HepG2 (cell line): Measurements from ENCODE around the gene MBL2. TPM values are rescaled to one million over a fixed set of nuclear protein-coding genes. Genes with fewer than 3 reads are reported as not detected.

Source experiments
- ATAC-seq: fragments of 200-7000 bp; cut with Tn5 transposase; 3 replicates; pipeline ENCODE4 v1.9.1; 2020; ENCODE audit warnings: mild to moderate bottlenecking, moderate library complexity
- BruUV-seq: library from RNA; stranded (reverse); fragments of 400-500 nt; replicated peaks from 2 replicates; lab custom pipeline; 2021; lab: Mats Ljungman, UMichigan
- CTCF ChIA-PET: fragments of 300-600 bp; formaldehyde crosslinking; extraction: SDS; loops from one replicate; lab custom pipeline; 2021; ENCODE audit warnings: low total read pairs, inconsistent platforms, low intra/inter-chr PET ratio; lab: Yijun Ruan, JAX
- POLR2A ChIA-PET: fragments of 350-600 bp; sonication (Branson Sonifier 250); formaldehyde crosslinking; loops from one replicate; lab custom pipeline; 2020; ENCODE audit warnings: antibody characterized with exemption, inconsistent platforms; lab: Yijun Ruan, JAX
- DNase-seq: peaks from one replicate; pipeline ENCODE4 v3.0.0-alpha.2; 2015; ENCODE audit warnings: low spot score
- FAIRE-seq: peaks from 3 replicates; lab custom pipeline; 2011; peaks lifted over from hg19 to GRCh38; lab: Jason Lieb, UNC
- H2AFZ ChIP-seq: one replicate; pipeline ENCODE4 v1.6.1; 2011; ENCODE audit warnings: low read length, inconsistent platforms
- H3K27ac ChIP-seq: fragments of 300-600 bp; 3 replicates; pipeline ENCODE4 v1.8.0; 2011; ENCODE audit warnings: mixed run types, mild to moderate bottlenecking, mixed read lengths, low read length, inconsistent platforms; ENCODE audit not compliant: insufficient read depth; ENCODE audit errors: extremely low read length
- H3K27me3 ChIP-seq, 2 experiments: fragments of 200-600 bp in 1 of 2; 2 replicates in 1 of 2; 3 replicates in 1 of 2; pipeline versions ENCODE4 v1.6.0 to v1.8.0; 2011; ENCODE audit warnings: low read length in 2 of 2, mild to moderate bottlenecking in 2 of 2, moderate library complexity in 2 of 2, inconsistent platforms in 1 of 2; ENCODE audit not compliant: insufficient read depth in 2 of 2, control insufficient read depth in 1 of 2
- H3K36me3 ChIP-seq, 2 experiments: fragments of 200-600 bp in 1 of 2; replicated peaks in 1 of 2; 2 replicates in 1 of 2; 3 replicates in 1 of 2; pipeline versions ENCODE4 v1.5.1 to v1.8.0; 2011; ENCODE audit warnings: low read length in 2 of 2, inconsistent platforms in 1 of 2; ENCODE audit not compliant: insufficient read depth in 2 of 2, control insufficient read depth in 1 of 2
- H3K4me1 ChIP-seq: 2 replicates; pipeline ENCODE4 v1.5.1; 2012; ENCODE audit warnings: low read length, inconsistent platforms; ENCODE audit not compliant: insufficient read depth
- H3K4me2 ChIP-seq: 2 replicates; pipeline ENCODE4 v1.6.0; 2011; ENCODE audit warnings: low read depth, low read length, inconsistent platforms
- H3K4me3 ChIP-seq, 3 experiments: fragments of 200-600 bp in 1 of 3; sonication (generic), shearing (Covaris generic) in 1 of 3; replicated peaks in 1 of 3; 2 replicates each; pipeline ENCODE4 v1.5.1; 2011 to 2016; ENCODE audit warnings: low read length in 3 of 3, inconsistent platforms in 2 of 3, low read depth in 2 of 3, mild to moderate bottlenecking in 2 of 3, control low read depth in 1 of 3, mixed read lengths in 1 of 3; ENCODE audit not compliant: insufficient read depth in 1 of 3
- H3K79me2 ChIP-seq: one replicate; pipeline ENCODE4 v1.6.1; 2011; ENCODE audit warnings: low read length, inconsistent platforms; ENCODE audit not compliant: insufficient read depth
- H3K9ac ChIP-seq: 2 replicates; pipeline ENCODE4 v1.6.0; 2011; ENCODE audit warnings: mild to moderate bottlenecking, low read depth, low read length, inconsistent platforms; ENCODE audit not compliant: insufficient read depth
- H3K9me3 ChIP-seq: 2 replicates; pipeline ENCODE4 v1.5.1; 2012; ENCODE audit warnings: mild to moderate bottlenecking, low read length
- H4K20me1 ChIP-seq: 2 replicates; pipeline ENCODE4 v1.6.0; 2011; ENCODE audit warnings: inconsistent platforms, mild to moderate bottlenecking, low read length, moderate library complexity; ENCODE audit not compliant: insufficient read depth
- ARNTL ChIP-seq: sonication (generic); formaldehyde crosslinking; IDR thresholded peaks from 2 replicates; pipeline ENCODE4 v1.4.0; 2020; ENCODE audit warnings: mild to moderate bottlenecking, missing genetic modification reagents
- ATF7 ChIP-seq, 2 experiments: fragments of 450-650 bp in 1 of 2; sonication (generic) in 1 of 2; formaldehyde crosslinking in 1 of 2; IDR thresholded peaks; 2 replicates each; pipeline versions ENCODE4 v1.4.0 to v1.6.1; 2016 to 2020; ENCODE audit warnings: antibody characterized with exemption in 1 of 2, mild to moderate bottlenecking in 1 of 2, missing genetic modification reagents in 1 of 2
- BHLHE40 ChIP-seq: IDR thresholded peaks from 2 replicates; pipeline ENCODE4 v1.6.1; 2011; ENCODE audit warnings: low read length, improper control_type of control experiment
- BRD4 ChIP-seq: sonication (generic); formaldehyde crosslinking; IDR thresholded peaks from 2 replicates; pipeline ENCODE4 v1.4.0; 2020; ENCODE audit warnings: missing genetic modification reagents
- CCDC6 ChIP-seq: sonication (generic); formaldehyde crosslinking; IDR thresholded peaks from 2 replicates; pipeline ENCODE4 v1.8.1; 2022; ENCODE audit warnings: mild to moderate bottlenecking, missing genetic modification reagents, moderate library complexity
- FOXK2 ChIP-seq: fragments of 450-650 bp; IDR thresholded peaks from 2 replicates; pipeline ENCODE4 v1.6.1; 2016
- MXI1 ChIP-seq: IDR thresholded peaks from 3 replicates; pipeline ENCODE4 v1.6.1; 2012; ENCODE audit warnings: low read depth, low read length, inconsistent platforms, borderline replicate concordance
- NFYB ChIP-seq: sonication (generic); formaldehyde crosslinking; IDR thresholded peaks from 2 replicates; pipeline ENCODE4 v1.4.0; 2020; ENCODE audit warnings: missing genetic modification reagents
- SRSF4 ChIP-seq: fragments of 200-400 bp; formaldehyde crosslinking; IDR thresholded peaks from one replicate; pipeline ENCODE4 v1.6.1; 2018; ENCODE audit warnings: mild to moderate bottlenecking, low read depth, low read length, moderate library complexity; ENCODE audit not compliant: poor library complexity, severe bottlenecking
- TEAD2 ChIP-seq: sonication (generic); formaldehyde crosslinking; IDR thresholded peaks from 2 replicates; pipeline ENCODE4 v1.9.0; 2021; ENCODE audit warnings: missing genetic modification reagents
- ZBTB42 ChIP-seq: sonication (generic); formaldehyde crosslinking; IDR thresholded peaks from 2 replicates; pipeline ENCODE4 v1.5.0; 2020; ENCODE audit warnings: mild to moderate bottlenecking, missing genetic modification reagents
- ZFX ChIP-seq: sonication (generic); formaldehyde crosslinking; IDR thresholded peaks from 2 replicates; pipeline ENCODE4 v1.4.0; 2020; ENCODE audit warnings: mild to moderate bottlenecking, low read depth, missing genetic modification reagents, moderate library complexity
- ZNF225 ChIP-seq: sonication (generic); formaldehyde crosslinking; IDR thresholded peaks from 2 replicates; pipeline ENCODE4 v1.4.0; 2020; ENCODE audit warnings: mild to moderate bottlenecking, missing genetic modification reagents
- ZNF749 ChIP-seq: sonication (generic); formaldehyde crosslinking; IDR thresholded peaks from 2 replicates; pipeline ENCODE4 v1.8.0; 2022; ENCODE audit warnings: mild to moderate bottlenecking, missing genetic modification reagents, moderate library complexity, borderline replicate concordance
- ZNF775 ChIP-seq: sonication (generic); formaldehyde crosslinking; IDR thresholded peaks from 2 replicates; pipeline ENCODE4 v1.4.0; 2020; ENCODE audit warnings: missing genetic modification reagents, mild to moderate bottlenecking, moderate library complexity, borderline replicate concordance
- ZSCAN20 ChIP-seq: sonication (generic); formaldehyde crosslinking; IDR thresholded peaks from 2 replicates; pipeline ENCODE4 v1.4.0; 2020; ENCODE audit warnings: missing genetic modification reagents, mild to moderate bottlenecking, borderline replicate concordance
- WGBS: methylation state at CpG from one replicate; pipeline ENCODE4 v1.1.6; 2017; ENCODE audit warnings: low lambda C conversion rate; 5-methylcytosine and 5-hydroxymethylcytosine counted together
- in situ Hi-C: cut with HindIII; loops from 2 replicates; pipeline ENCODE4 v1.10.0; 2017; ENCODE audit warnings: low pct_unique_long_range_greater_than_20kb; ENCODE audit not compliant: extremely low pct_ligation_motif_present
- intact Hi-C: fragments of 100-400 bp; cut with micrococcal nuclease; formaldehyde crosslinking; loops from one replicate; pipeline ENCODE4 v1.10.0; 2022; ENCODE audit not compliant: unreplicated experiment
- polyA plus RNA-seq, 8 experiments: library from polyadenylated mRNA; depleted of rRNA in 3 of 8; stranded (reverse) in 7 of 8; unstranded in 1 of 8; fragments of >200 nt; fragmentation: Illumina TruSeq in 4 of 8; extraction: Trizol in 4 of 8; gene quantifications; 2 replicates each; pipeline versions ENCODE4 v1.2.1 to v1.2.3, GENCODE V29; 2011 to 2016; ENCODE audit warnings: low read depth in 4 of 8, missing spikeins in 1 of 8, mixed read lengths in 1 of 8; ENCODE audit not compliant: insufficient read depth in 1 of 8
- total RNA-seq, 5 experiments: library from RNA; depleted of rRNA; stranded (reverse); fragments of >200 nt; fragmentation: Illumina TruSeq; extraction: Trizol; gene quantifications; 2 replicates each; pipeline ENCODE4 v1.2.3, GENCODE V29; 2016; ENCODE audit warnings: low read depth in 1 of 5
- TF ChIP-seq, protein P1 (sequence below): sonication (generic); formaldehyde crosslinking; IDR thresholded peaks from 2 replicates; pipeline ENCODE4 v1.4.0; 2020; ENCODE audit warnings: mild to moderate bottlenecking, missing genetic modification reagents, borderline replicate concordance
- TF ChIP-seq, protein P2 (sequence below): sonication (generic); formaldehyde crosslinking; IDR thresholded peaks from 2 replicates; pipeline ENCODE4 v1.8.1; 2022; ENCODE audit warnings: low read depth, mild to moderate bottlenecking, missing genetic modification reagents
- TF ChIP-seq, protein P3 (sequence below): sonication (generic); formaldehyde crosslinking; IDR thresholded peaks from 2 replicates; pipeline ENCODE4 v1.9.0; 2021; ENCODE audit warnings: missing genetic modification reagents, mild to moderate bottlenecking, borderline replicate concordance
- TF ChIP-seq, protein P4 (sequence below): sonication (generic); formaldehyde crosslinking; IDR thresholded peaks from 2 replicates; pipeline ENCODE4 v1.8.0; 2022; ENCODE audit warnings: missing genetic modification reagents, low read depth, mild to moderate bottlenecking, borderline replicate concordance

MBL2 gene
- total and polyA plus RNA-seq, 2 of the 13 experiments (the other 11 are each of a cell fraction or from before 2014, with no cell fraction given), result 9.6 to 16.2 TPM

DNA sequence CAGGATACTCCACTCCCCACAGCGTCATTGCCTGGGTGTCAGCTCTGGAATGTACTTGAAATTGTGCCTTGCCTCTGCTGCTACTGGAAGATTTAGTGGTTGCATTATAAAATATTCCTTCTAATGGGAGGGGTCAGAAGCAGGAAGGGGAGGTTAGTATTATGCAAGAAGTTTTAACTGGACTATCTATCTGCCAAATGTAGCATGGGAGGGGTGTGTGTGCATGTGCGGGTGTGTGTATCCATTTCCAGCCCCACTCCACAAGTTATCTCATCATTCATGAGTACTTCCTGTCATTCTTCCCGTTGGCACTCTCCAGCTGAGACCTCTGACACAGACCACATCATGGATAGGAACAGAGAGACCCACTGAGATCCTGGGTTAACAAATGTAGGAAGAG is 13.4 kb downstream of the MBL2 start:
- Histone ChIP-seq H3K4me1 (peaks cover 86% of the 10 kb centered on the region), H3K4me2 (no peak overlapping the region), H3K79me2 (peaks cover 12% of the 10 kb centered on the region), H3K27me3 (no peaks in the 10 kb centered on the region), H3K4me3 (no peak overlapping the region), H3K9ac (no peak overlapping the region), H3K9me3 (no peaks in the 10 kb centered on the region), H3K36me3 (no peaks in the 10 kb centered on the region; a peak in 1 of 5 replicates), H4K20me1 (no peaks in the 10 kb centered on the region), H2AFZ (no peak overlapping the region), H3K27ac (no peak overlapping the region)
- 93% methylated on average over 3 of the region's 3 CpGs for WGBS
- no peak for TF ChIP-seq ARNTL (CRISPR knock-in tag)
- TF ChIP-seq ZBTB42 (CRISPR knock-in tag), result no peak
- TF ChIP-seq ZNF749, result no peak
- no peak for TF ChIP-seq ZSCAN20
- no peak for TF ChIP-seq BHLHE40
- TF ChIP-seq FOXK2, result no peak
- TF ChIP-seq NFYB (CRISPR knock-in tag), result no peak
- no peak for TF ChIP-seq TEAD2
- no peak for TF ChIP-seq ZNF775 (CRISPR knock-in tag)
- no peak for TF ChIP-seq BRD4
- TF ChIP-seq, protein P1, sequence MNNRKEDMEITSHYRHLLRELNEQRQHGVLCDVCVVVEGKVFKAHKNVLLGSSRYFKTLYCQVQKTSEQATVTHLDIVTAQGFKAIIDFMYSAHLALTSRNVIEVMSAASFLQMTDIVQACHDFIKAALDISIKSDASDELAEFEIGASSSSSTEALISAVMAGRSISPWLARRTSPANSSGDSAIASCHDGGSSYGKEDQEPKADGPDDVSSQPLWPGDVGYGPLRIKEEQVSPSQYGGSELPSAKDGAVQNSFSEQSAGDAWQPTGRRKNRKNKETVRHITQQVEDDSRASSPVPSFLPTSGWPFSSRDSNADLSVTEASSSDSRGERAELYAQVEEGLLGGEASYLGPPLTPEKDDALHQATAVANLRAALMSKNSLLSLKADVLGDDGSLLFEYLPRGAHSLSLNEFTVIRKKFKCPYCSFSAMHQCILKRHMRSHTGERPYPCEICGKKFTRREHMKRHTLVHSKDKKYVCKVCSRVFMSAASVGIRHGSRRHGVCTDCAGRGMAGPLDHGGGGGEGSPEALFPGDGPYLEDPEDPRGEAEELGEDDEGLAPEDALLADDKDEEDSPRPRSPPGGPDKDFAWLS (CRISPR knock-in tag), result no peak
- no peak for TF ChIP-seq ATF7 (IDR thresholded peaks at IDR 0.05)
- no peak for TF ChIP-seq ATF7 (CRISPR knock-in tag; IDR thresholded peaks at IDR 0.05)
- no peak for TF ChIP-seq ZFX
- TF ChIP-seq ZNF225 (CRISPR knock-in tag), result no peak
- no peak for TF ChIP-seq MXI1
- TF ChIP-seq SRSF4, result no peak
- no peak for TF ChIP-seq CCDC6 (CRISPR knock-in tag)
- TF ChIP-seq, protein P2, sequence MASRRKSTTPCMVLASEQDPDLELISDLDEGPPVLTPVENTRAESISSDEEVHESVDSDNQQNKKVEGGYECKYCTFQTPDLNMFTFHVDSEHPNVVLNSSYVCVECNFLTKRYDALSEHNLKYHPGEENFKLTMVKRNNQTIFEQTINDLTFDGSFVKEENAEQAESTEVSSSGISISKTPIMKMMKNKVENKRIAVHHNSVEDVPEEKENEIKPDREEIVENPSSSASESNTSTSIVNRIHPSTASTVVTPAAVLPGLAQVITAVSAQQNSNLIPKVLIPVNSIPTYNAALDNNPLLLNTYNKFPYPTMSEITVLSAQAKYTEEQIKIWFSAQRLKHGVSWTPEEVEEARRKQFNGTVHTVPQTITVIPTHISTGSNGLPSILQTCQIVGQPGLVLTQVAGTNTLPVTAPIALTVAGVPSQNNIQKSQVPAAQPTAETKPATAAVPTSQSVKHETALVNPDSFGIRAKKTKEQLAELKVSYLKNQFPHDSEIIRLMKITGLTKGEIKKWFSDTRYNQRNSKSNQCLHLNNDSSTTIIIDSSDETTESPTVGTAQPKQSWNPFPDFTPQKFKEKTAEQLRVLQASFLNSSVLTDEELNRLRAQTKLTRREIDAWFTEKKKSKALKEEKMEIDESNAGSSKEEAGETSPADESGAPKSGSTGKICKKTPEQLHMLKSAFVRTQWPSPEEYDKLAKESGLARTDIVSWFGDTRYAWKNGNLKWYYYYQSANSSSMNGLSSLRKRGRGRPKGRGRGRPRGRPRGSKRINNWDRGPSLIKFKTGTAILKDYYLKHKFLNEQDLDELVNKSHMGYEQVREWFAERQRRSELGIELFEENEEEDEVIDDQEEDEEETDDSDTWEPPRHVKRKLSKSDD, result no peak
- TF ChIP-seq, protein P3, sequence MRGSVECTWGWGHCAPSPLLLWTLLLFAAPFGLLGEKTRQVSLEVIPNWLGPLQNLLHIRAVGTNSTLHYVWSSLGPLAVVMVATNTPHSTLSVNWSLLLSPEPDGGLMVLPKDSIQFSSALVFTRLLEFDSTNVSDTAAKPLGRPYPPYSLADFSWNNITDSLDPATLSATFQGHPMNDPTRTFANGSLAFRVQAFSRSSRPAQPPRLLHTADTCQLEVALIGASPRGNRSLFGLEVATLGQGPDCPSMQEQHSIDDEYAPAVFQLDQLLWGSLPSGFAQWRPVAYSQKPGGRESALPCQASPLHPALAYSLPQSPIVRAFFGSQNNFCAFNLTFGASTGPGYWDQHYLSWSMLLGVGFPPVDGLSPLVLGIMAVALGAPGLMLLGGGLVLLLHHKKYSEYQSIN, result no peak
- TF ChIP-seq, protein P4, sequence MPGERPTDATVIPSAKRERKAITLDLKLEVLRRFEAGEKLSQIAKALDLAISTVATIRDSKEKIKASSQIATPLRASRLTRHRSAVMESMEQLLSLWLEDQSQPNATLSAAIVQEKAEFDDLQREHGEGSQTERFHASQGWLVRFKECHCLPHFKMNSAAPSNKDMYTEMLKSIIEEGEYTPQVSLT (CRISPR knock-in tag), result no peak
- intact Hi-C loops, result no loop called here
- BruUV-seq, result no TSS peak
- ChIA-PET POLR2A (interaction anchor here (1.8 kb wide), 1 partner anchor 12 kb away, joined by 5 read pairs; no protein-coding TSS in a partner anchor), CTCF (no interaction called here)
- DNase-seq (no peak), ATAC-seq (no peak), FAIRE-seq (no peak)
- in situ Hi-C loops, result no loop called here
